GM12892 (cell line): ENCODE results near the gene ME2.
"Not testable (repeated sequence)": the region's sequence is repeated elsewhere in the genome, so short reads cannot be mapped to it uniquely, and the experiment has no call there.

Experiments used
- POLR2A ChIP-seq: IDR thresholded peaks from 2 replicates; pipeline ENCODE4 v1.6.1; 2011; ENCODE audit warnings: low read depth, low read length, control low read depth
- TAF1 ChIP-seq: IDR thresholded peaks from 2 replicates; pipeline ENCODE4 v1.6.1; 2011; ENCODE audit warnings: low read depth, mild to moderate bottlenecking, control low read depth, low read length, borderline replicate concordance

DNA sequence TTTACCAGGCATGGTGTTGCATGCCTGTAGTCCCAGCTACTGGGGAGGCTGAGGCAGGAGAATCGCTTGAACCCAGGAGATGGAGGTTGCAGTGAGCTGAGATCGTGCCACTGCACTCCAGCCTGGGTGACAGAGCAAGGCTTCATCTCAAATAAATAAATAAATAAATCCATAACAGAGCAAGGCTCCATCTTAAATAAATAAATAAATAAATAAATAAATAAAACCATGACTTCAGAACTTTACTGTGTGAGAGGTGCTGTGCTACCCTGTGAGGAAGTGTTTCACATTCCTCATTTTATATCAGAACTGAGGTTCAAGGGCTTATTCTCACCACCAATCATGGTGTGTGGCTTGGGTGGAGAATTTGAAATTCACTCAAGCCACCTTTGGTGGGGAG lies 67.0 kb downstream of the ME2 start:
- not testable (repeated sequence) for TF ChIP-seq TAF1, POLR2A
